NT2/D1 (cell line): Measurements from ENCODE around the gene THRA.
A peak's percentile ranks its signal among the peaks of the same experiment; 100 is the strongest.

Experiments used
- DNase-seq: peaks from one replicate; pipeline ENCODE4 v3.0.0-alpha.2; 2011; ENCODE audit warnings: low read depth, low spot score
- H3K27me3 ChIP-seq: 2 replicates; pipeline ENCODE4 v1.6.0; 2011; ENCODE audit warnings: mild to moderate bottlenecking; ENCODE audit not compliant: insufficient read length, insufficient read depth
- H3K36me3 ChIP-seq: 2 replicates; pipeline ENCODE4 v1.6.1; 2011; ENCODE audit warnings: mild to moderate bottlenecking, low read length, mixed read lengths; ENCODE audit not compliant: insufficient read depth, insufficient read length
- H3K4me1 ChIP-seq: 2 replicates; pipeline ENCODE4 v1.5.1; 2011; ENCODE audit not compliant: insufficient read depth, insufficient read length
- H3K4me3 ChIP-seq: 2 replicates; pipeline ENCODE4 v1.5.1; 2011; ENCODE audit warnings: low read depth; ENCODE audit not compliant: insufficient read length
- H3K9ac ChIP-seq: 2 replicates; pipeline ENCODE4 v1.6.0; 2011; ENCODE audit warnings: low read depth; ENCODE audit not compliant: insufficient read length
- H3K9me3 ChIP-seq: 2 replicates; pipeline ENCODE4 v1.5.1; 2011; ENCODE audit warnings: mild to moderate bottlenecking, low read length; ENCODE audit not compliant: insufficient read depth
- SUZ12 ChIP-seq: IDR thresholded peaks from 2 replicates; pipeline ENCODE4 v1.6.1; 2011; ENCODE audit not compliant: insufficient read length, insufficient read depth; ENCODE audit errors: extremely low read depth
- YY1 ChIP-seq: IDR thresholded peaks from 2 replicates; pipeline ENCODE4 v1.6.1; 2011; ENCODE audit not compliant: insufficient read length, insufficient read depth
- ZNF274 ChIP-seq: IDR thresholded peaks from 2 replicates; pipeline ENCODE4 v1.6.1; 2011; ENCODE audit warnings: mild to moderate bottlenecking, low read depth, low read length

The THRA gene

DNA sequence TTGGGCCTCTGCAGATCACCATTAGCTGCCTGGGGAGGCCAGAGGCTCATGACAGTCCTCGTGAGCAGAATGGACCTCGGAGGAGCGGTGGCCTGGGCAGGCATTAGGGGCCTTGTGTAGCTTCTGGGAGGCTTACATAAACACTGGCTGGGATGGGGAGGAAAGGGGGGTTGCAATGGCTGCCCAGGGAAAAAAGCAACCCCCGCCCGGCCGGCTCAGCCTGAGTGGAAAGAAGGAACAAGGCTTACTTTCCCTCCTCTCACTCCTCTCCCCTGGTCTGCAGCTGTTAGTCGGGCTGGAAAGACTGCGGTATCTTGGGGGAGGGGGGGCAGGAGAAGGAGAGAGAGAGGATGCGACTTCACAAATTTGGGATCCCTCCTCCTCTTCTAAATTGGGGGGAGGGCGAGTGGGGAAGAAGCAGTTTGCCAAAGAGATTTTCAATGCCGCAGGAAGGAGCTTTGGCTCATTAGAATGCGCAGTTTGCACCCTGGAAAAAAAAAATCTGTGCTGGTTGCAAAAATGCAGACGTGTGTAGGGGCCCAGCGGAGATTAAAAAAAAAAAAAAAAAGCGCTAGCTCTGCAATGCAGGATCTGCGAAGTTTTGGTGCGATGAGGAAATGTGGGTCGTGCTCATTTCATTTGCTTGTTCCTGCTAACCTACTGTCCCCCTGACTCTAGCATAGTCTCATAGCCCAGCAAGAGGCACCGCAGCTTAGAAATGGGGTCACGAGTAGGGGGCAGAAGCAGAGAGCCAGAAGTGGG, 44.2 kb downstream of the THRA start:
- Histone ChIP-seq H3K36me3 (no peaks in the 10 kb centered on the region), H3K9ac (peak overlapping the region; percentile 47), H3K27me3 (peaks cover 13% of the 10 kb centered on the region), H3K9me3 (no peaks in the 10 kb centered on the region), H3K4me3 (no peak overlapping the region), H3K4me1 (peaks cover 49% of the 10 kb centered on the region)
- TF ChIP-seq SUZ12 (no peak), YY1 (no peak), ZNF274 (no peak)
- no peak for DNase-seq

DNA sequence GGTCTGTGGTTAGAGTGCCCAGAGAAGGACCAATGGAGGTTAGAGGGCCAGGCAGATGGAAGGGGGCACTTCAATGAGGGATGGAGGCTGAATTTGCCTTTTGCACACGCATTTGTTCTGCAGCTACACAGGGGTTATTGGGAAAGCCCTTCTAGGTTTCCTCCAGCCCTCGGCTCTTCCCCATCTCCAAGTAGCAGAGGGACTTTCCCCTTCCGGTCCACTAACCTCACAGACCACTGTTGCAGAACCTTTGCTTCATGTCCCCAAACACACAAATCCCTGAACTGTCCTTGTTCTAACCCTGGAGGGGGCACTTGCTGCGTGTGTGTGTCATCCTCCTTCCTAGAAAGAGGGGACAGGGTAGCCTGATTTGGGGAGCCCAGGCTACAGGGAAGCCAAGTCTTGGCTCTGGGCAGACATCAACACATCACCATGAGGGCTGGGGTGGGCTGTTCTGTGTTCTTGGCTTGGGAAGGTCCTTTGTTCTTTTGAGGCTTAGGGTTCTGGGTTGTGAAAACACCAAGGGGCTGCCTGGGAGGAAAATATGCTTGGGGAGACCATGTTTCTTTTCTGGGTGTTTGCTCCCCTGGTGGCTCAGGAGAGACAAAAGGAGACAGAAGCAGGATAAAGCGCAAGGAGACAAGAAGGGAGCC, 44.9 kb downstream of the THRA start:
- H3K4me1 ChIP-seq = peaks cover 54% of the 10 kb centered on the region
- no peaks in the 10 kb centered on the region for H3K36me3 ChIP-seq
- TF ChIP-seq ZNF274 (no peak), YY1 (no peak), SUZ12 (no peak)
- no peaks in the 10 kb centered on the region for H3K9me3 ChIP-seq
- no peak for DNase-seq
- peak overlapping the region; percentile 47 for H3K9ac ChIP-seq
- H3K27me3 ChIP-seq = peaks cover 13% of the 10 kb centered on the region
- H3K4me3 ChIP-seq = peak overlapping the region; percentile 3

DNA sequence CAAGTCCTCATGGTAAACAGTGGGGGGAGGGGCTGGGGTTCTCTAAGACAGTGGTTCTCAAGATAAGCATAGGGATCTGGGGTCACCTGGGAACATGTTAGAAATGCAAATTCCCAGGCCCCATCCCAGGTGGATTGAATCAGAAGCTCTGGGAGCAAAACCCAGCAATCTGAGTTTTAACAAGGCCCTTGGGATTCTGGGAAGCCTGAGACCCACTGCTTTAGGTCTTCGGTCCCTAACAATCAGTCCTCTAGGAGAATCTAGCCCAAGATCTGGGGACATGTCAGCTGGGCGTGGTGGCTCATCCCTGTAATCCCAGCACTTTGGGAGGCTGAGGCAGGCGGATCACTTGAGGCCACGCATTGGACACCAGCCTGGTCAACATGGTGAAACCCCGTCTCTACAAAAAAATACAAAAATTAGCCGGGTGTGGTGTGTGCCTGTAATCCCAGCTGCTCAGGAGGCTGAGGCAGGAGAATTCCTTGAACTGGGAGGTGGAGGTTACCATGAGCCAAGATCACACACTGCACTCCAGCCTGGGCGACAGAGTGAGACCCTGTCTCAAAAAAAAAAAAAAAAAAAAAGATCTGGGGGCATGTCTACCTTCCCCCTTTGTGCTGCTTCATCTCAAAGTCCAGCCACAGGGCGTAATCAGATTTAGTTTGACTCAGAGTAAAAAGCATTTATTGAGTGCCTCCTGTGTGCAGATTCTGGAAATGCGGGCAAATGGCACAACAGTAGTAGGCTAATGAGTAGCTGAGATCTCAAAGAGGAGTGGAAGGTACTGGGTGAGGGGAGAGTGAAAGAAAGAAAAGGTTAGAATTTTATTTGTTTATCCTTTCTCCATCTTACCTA, 46.4 kb downstream of the THRA start:
- TF ChIP-seq YY1 (no peak), SUZ12 (no peak), ZNF274 (no peak)
- Histone ChIP-seq H3K36me3 (no peaks in the 10 kb centered on the region), H3K27me3 (peaks cover 13% of the 10 kb centered on the region), H3K9ac (peak overlapping the region; percentile 32), H3K9me3 (no peaks in the 10 kb centered on the region), H3K4me3 (no peak overlapping the region), H3K4me1 (peaks cover 47% of the 10 kb centered on the region)
- no peak for DNase-seq

DNA sequence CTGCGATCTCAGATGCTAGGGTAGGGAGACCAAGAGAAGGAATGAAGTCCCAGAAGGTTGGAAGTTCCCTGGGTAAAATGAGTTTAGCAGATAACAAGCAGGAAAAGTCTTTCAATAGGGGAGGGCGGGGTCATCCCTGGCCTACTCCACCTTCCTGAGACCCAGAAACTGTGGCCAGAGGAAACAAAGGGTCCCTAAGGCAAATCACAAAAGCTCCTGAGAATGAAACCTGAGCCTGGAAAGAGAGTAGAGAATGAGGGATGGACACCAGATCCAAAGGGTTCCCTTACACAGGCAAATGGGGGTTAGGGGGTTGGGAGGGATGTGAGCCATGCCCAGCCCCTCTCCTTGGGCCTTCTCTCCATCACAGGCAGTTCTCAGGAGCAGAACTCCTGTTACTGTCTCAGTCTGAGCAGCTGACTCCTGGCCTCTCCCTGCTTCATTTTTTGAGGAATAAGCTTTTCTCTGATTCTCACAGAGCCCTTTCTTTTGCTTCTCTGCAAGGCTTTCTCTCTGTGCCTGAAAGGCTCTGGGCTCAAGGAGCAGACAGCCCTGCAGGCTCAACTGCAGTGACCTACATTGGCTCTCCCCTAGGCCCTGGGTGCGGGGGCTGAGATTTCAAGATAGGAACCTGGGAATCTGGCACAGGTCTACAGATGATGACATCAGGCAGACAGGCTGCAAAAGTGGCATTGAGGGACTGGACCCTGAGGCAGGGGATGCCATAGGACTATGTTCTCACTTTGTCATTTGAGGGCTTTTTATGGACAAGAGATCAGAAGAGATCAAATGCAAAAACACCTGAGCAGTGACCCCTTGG, 47.5 kb downstream of the THRA start:
- Histone ChIP-seq H3K4me3 (no peak overlapping the region), H3K4me1 (peaks cover 46% of the 10 kb centered on the region), H3K9me3 (no peaks in the 10 kb centered on the region), H3K36me3 (peaks cover 4% of the 10 kb centered on the region), H3K27me3 (peaks cover 13% of the 10 kb centered on the region), H3K9ac (peak overlapping the region; percentile 74)
- TF ChIP-seq ZNF274 (no peak), YY1 (no peak), SUZ12 (no peak)
- DNase-seq = no peak

DNA sequence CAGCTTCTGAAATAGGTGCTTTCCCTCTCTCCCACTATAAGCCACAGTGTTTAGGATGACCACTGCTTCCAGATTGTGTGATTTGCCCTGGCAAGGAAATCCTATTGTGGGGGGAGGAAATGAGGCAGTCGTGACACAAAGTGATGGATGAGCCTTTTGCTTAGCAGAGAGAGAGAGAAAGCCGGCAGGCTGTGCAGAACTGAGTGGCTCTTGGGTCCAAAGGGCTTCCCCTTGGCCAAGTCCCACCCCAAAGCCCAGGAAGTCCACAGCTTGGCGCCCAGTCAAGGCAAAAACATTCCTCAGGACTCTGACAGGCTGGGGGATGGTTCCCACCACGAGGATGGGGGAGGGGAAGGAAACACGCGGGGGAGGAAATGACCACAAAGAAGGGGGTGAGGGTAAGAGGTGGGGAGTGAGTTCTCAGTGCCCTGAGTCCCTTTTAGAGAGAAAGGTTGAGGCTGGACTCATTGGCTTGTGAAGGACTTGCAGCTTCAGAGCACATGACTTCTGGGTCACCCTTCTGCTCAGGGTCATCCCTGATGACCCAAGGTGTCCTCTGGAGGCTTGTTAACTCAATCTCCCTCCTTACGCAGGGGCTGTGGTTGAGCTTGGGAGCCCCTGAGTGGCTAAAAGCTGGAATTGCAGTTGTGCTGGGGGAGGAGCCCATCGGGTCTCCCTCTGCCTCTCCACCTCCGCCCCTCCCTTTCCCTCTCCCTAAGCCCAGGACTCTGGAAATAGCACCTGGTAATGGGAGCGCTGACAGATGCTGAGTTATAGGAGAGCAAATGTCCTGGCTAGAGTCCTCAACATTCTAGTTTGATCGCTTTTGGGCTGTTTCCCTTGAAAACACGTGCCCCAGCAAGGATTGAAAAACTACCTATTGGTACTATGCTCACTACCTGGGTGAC, 48.7 kb downstream of the THRA start:
- no peaks in the 10 kb centered on the region for H3K9me3 ChIP-seq
- peaks cover 7% of the 10 kb centered on the region for H3K27me3 ChIP-seq
- no peak for DNase-seq
- H3K4me1 ChIP-seq = peaks cover 36% of the 10 kb centered on the region
- TF ChIP-seq ZNF274 (no peak), YY1 (no peak), SUZ12 (no peak)
- peaks cover 4% of the 10 kb centered on the region for H3K36me3 ChIP-seq
- no peak overlapping the region for H3K4me3 ChIP-seq
- H3K9ac ChIP-seq = peak overlapping the region; percentile 74
